OCI-M2 (cell line): Measurements from ENCODE around the gene ZNF362.

ENCODE experiments used
- DNase-seq: peaks from one replicate; lab custom pipeline; 2025; ENCODE audit not compliant: unreplicated experiment; lab: John Stamatoyannopoulos, UW

The ZNF362 gene

DNA sequence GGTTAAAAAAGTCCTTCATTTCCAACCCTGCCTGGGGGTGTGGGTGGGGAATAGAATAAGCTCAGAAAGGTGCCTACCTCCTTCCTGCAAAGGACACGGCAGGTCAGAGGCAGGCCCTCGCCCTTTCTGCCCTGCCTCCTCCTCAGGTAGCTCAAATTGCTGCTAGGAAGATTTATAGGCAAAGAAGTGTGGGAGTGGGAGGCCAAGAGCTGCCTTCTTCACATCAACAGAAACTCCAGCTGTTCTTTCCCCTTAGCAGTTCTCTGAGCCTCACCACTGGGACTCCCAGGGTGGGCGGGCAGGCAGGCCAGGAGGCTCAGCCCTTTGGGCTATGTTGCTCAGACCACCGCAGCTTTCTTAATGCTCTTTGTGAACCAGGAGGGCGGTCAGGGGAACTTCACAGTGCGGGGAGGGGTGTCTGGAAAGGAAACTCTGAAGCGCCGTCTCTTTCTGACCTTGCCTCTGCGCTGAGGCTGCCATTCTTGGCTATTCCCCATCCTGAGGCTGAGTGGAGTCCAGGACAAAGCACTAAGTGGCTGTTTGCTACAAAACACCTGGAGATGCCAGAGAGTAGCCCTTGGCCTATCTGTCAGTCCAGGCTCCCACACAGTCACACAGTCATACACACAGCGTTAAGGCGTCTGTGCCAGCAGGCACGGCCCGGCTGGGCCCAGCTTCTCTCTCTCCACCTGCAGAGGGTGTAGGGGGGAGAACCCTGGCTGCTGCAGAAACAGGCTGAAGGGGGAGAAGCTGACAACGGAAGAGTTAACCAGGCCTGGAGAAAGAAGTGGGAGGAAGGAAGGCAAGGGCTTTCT lies 67.6 kb downstream of the ZNF362 start:
- DNase-seq = no peak

DNA sequence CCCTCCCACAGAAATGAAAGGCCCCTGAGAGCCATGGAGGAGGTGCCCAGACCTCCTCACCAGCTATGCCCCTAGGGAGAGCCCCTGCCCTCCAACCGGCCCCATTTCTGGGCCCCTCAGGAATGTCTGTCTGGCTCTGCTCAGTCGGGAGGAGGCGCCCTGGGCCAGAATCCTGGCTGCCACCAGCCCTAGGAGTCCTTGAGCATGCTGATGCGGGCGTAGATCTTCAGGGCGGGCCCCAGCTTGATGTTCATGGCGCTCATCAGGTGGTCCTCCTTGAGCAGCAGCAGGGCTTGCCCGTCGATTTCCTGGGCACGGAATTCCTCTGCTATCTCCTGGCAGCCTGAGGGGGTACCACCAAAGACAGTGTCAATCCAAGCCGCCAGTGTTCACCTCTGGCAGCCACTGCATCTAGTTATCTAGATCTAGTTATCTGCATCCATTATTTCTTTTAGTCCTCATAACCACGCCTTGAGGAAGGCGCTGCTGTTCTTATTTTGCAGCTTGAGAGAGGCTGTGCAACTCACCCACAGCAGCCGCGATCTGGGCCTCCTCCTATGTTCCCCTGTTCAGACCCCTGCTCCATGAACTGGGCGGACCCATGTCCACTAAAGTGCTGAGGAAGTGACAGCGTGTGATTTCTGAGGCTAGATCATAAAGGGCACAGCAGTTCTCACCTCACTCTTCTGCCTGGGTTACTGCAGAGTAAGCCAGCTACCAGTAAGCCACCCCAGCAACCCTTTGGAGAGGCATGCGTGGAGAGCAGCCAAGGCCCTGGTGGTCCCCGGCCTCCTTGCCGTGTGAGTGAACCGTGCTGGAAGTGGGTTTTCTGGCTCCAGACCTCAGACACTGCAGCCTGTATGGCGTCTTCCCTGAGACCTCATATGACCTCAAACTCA lies 68.6 kb downstream of the ZNF362 start:
- DNase-seq = no peak

DNA sequence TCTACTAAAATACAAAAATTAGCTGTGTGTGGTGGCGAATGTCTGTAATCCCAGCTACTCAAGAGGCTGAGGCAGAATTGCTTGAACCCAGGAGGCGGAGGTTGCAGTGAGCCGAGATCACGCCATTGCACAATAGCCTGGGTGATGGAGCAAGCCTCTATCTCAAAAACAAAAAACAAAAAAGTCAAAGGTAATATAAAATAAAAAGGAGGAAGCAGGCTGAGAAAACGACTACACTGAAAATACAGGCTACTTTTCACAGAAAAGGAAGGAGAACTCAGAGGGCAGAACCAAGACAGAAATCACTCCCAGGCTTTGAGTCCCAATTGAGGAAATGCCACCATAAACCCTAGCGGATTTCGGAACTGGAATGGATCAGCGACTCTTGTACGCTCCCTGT lies 70.5 kb downstream of the ZNF362 start:
- no peak for DNase-seq

DNA sequence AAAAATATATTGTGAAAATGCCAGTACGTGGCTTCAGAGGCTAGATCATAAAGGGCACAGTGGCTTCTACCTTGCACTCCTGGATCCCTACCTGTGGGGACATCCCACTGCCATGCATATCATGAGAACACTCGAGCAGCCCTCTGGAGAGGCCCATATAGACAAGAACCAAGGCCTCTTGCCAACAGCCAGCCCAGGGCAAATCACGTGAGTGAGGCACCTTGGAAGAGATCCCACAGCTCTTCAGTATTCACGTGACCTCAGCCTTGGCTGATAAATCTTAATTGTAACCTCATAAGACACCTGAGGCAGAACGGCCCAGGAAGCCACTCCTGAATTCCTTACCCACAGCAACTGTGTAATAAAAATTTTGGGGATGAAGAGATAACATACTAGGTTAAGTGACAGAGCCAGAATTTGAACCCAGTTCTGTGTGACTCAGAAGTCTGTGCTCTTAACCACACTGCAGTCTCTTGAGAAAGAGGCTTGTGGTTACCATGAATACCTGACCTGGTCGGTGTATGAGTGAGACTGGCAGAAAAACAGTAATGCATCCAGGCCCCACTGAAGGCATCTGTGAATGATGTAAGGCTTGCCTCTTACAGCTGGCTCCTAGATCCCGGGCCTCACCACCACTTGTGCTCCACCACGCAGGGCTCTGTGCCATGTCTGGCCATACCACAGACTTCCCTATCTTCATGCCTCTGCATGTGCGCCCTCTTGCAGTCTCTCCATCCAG lies 71.5 kb downstream of the ZNF362 start:
- DNase-seq = no peak

DNA sequence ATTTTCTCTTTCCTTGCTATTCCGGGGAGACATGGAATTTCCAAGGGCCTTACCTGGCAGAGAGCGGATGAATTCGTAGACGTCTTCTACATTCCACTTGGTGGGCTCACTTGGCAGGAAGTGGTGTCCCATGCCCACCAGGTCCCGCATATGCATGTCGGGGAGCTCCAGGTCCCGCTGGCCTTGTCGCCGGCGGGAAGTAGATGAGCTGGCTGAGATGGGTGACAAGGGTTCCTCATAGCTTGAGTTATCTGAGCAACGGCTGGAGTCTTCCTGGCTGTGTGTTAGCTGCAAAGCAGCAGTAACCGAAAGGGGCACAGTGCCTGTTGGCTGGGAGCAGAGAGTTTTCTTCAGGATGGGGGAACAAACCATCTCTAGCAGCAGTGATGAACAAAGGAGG lies 72.5 kb downstream of the ZNF362 start:
- DNase-seq = no peak

DNA sequence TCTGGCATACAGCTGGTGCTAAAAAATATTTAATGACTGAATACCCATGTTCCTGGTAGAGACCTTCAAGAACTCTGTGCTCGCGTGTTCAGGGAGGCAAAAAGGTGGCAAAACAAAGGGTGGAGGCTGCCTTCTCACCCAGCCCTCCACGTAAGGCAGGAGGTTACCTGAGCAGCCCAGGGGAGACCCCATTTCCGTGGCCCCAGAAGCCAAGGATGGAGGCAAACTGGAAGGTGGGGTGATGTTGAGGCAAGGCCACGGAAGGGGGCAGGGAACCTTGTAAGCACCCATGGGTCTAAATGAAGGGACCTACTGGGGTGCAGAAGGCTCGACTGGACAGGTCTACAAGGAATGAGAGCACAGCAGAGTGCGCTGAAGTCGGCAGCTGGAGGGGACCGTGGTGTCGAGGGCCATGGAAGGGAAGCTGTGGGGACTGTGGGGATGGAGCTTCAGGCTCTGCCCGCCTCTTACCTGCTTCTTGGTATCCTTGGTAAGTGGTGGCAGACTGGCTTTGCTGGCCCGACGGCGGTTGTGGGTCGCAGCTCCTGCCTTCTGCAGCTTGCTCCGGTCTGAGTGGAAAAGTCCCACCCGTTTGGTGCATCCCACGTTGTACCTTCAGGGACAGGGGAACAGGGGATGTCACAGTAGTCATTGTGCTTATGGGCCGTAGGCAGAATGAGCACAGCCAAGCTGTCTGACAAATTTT lies 73.5 kb downstream of the ZNF362 start:
- no peak for DNase-seq

DNA sequence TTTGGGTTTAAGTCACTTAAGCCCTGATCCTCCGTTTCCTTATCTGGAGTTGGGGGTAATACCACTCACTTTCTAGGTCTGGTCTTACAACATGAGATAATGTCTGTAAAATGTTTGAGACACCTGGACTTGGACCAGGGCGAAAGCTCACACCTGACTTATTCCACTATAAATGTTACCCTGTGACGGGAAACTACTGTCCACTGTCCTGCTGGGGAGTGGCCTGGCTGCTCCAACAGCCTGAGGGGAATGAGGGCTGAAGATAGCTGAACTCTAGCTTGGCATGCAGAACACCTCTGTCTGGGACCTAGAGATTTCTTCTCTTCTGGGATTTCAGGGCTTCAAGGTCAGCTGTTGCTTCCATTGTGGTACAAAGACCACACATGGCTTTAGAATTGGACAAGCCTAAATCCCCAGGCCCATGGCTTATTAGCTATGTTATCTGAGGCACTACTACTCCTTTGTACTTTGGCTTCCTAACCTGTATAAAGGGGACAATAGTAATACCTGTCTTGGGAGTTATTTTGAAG lies 74.1 kb downstream of the ZNF362 start:
- no peak for DNase-seq

DNA sequence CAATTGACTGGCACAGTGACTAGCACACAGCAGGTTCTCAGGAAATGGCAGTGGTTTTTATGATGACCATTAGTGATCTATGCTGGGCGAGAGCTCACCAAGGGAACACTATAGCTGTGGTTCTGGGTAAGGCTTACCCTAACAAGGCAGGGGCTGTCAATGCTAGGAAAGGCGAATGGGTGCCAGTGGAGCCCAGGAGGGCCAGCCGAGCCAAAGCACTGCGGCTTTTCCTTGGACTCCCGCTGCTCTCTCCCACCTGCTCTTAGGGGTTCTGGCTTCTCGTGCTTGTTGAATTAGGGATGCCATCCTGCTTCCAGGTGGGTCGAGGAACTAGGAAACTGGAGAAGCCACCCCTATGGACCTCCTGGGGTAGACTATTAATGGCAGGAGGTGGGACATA lies 74.6 kb downstream of the ZNF362 start:
- no peak for DNase-seq

DNA sequence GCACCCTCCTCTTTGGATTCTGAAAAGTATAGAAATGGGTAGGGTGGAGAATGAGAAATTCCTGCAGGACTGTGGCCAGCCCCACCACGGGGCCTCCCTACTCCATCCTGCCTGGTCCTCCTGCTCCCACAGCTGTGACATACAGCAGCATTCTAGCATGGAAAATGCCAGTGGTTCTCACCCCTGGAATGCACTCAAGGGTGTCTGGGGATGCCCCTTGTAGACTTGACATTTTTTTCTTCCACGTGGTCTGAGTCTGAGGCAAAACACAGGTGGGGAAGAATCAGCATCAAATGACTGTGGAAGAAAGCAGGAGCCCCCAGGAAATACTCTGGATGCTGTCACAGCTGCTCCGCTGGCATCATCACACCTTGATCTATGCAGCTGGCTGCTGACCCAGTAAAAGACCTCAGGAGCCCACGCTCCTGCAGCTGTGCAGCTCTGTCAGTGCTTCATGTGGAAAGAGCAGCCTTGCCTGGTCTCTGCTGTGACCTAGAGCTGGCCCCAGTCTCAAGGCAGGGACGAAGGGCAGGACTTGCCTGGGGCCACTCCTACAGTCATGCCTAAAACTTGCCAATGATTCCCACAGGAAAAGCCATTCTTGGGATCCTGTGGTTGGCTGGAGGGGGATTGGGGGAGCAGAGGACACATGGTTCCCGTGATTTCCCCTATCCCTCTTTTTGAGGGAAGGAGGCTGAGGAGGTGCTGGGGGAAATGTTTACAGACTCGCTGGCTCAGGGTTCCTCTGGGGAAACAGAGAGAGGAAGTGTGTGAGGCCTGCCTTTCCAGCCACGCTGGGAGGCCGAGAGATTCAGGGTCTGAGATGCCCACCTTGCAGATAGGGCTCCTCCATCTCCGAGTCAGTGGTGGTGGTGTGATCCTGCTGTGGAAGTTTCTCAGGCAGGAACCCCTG lies 75.4 kb downstream of the ZNF362 start:
- no peak for DNase-seq

DNA sequence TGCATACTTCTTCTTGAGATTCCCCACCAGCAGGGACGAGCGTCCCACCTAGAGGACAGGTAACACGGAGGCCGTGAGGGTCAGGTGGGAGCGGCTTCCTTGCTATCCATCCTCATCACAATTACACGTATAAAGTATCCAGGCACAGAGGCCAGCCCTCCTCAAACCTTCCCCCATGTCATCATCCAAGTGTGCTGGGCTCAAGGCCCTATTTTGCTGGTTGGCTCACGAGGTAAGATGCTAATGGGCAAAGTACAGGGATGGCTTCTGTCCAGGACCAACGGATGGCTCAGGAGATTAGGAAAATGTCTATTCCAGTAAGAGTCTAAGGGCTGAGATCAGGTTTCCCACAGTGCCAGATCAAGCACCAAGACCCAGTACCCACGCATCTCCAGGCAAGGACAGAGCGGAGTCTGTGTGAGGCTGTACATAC lies 76.1 kb downstream of the ZNF362 start:
- no peak for DNase-seq

DNA sequence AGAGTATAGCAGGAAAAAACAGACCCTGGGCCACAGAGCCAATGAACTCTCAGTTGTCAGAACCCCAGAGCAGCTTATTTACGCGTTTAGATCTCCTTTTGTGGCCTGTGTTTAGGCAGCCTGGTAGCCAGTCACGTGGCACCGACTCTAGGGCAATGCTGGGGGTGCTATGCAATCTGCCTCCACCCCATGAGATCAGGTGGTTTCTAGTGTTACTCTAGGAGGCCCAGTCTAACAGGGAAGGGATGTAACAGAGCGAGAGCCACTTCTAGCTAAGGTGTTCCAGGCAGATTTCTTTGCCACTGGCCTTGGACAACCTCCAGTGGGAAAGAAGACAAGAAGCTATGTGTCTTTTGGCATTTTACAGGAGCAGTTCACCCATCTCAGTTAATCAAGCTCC lies 76.6 kb downstream of the ZNF362 start:
- no peak for DNase-seq

DNA sequence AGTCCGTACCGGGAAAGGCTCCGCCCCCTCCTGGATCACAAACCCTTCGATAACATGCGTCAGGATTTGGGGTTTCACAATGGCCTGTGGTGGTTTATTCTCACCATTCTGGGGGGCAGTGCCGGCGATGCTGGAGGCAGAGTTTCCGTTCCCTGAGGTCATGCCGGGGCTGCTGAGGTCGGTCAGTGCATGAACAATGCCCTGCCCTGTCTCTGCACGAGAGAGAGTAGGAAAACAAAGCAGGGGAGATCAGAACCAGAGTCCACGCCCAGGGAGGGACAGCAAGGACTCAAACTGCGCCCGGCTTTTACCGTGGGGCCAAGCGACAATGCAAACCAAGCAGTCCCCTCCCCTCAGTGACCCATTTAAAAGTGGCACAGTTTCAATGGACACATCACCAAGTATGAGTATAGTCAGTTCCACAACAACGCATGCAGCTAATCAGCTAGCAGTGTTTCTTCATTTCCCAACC lies 77.8 kb downstream of the ZNF362 start:
- no peak for DNase-seq

DNA sequence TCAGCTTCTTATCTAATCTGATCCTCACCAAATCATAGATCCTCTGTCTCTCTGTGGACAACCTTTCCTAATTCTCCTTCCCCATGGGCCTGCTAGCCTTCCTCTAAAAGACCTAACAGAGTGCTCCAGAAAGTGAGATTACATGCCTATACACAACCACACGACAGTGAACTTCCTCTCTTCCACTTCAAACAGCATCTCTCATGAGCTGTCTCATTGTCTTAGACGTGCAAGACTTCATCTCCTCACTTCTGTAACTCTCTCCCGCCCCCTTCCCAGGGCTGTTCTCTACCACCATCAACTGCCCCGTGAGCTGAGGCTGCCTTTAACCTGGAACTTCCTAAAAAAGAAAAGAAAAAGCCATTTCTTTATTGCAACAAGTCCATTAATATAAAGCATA lies 78.7 kb downstream of the ZNF362 start:
- no peak for DNase-seq

DNA sequence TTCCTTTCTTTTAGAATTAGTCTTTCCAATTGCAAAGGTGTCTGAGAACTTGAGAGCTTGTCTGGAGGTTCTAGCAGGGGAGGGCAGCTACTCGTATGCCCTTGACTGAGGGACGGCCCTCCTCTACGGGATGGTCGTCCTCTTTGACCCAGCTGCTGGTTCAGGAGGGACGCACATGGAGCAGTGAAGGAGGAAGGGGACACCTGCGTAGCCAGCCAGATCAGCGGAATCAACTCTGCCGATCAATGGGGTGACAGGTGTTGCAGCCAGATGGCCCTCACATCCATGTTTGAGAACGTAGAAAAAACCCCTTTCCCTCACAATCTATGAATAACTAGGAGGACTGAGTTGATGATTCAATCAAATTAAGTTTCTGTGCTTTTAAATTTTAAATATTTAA lies 80.3 kb downstream of the ZNF362 start:
- DNase-seq = no peak

DNA sequence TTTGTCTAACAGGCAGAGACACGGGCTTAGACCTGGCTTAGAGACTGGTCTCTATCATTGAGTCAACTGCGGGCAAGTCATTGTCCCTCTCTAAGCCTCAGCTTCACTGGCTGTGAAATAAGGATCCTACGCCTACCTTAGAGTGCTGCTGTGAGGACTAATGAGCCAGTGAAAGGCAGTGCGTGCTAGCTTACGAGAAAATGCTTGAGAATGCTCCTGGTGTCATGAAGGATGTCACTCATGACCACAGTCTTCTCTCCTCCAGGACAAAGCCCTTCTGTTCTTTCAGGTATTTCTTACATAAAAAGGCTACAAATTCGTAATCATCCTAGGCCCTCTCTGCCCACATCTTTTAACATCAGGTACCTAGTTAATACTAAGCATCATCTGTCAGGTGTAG lies 81.1 kb downstream of the ZNF362 start:
- DNase-seq = no peak

DNA sequence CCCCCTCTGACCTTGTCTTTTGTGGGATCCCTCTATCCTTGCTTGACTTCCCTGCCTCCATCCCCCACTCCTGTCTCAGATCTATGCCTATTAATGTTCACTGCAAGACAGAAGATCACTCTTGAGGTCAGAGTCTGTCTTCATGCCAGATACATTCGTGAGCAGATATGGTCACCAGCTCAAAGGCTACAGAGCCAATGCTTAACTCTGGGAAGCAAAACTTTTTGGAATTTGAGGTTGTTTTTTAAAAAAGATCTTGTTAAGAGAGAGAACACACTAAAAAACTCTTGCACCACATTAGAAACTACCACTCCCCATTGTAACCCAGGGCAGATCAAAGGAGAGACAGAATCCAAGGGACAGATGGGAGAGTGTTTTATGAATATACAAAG lies 81.8 kb downstream of the ZNF362 start:
- no peak for DNase-seq

DNA sequence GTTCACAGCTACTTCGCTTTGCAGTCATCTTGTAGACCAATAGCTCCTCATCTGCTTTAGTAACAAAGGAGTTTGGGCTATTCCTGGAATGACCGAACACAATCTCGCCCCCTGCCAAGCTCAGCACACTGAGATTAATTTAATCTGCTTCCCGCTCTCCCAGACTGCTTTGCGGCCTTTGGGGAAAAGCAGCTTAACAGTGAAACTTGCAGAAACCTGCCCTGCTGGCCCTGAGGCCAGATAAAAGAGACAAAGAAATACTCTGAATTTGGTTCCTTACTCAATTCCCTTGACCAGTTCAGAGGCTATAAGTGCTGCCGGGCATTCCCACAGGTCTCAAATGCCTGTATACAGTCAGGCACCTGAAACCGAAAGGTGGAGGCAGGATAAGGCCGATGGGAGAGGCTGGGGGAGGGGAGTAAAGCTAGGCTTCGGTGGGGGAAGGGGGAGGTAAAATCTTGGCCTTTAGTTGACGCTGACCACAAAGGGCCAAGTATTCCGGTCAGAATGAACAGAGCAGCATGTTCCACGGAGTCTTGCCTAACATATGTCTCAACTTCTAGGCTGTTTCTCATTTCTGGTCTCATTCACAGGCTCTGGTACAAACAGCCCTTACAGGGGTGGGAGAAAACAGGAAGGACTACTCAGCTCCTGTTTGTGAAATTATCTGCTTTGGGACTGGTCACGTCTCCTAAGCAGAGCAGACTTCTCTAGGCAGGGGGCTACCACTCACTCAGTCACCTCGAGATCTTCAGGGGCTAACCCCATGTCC lies 82.3 kb downstream of the ZNF362 start:
- DNase-seq = no peak

DNA sequence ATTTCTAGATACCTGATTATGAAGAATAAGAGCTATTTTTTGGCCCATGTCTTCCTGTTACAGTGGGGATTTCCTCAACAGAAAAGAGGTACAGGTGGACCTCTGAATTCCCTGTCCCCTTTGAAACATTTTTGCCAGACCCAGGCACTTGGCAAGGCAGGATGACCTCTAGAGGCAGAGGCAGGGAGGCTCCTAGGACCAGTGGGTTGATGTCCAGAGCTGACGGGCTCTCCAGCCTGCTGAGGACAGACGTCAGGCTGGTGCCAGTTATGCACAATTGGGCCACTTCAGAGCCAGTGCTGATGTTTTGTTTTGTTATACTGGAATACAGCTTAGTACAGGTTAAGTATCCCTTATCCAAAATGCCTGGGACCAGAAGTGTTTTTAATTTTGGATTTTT lies 83.1 kb downstream of the ZNF362 start:
- DNase-seq = no peak

DNA sequence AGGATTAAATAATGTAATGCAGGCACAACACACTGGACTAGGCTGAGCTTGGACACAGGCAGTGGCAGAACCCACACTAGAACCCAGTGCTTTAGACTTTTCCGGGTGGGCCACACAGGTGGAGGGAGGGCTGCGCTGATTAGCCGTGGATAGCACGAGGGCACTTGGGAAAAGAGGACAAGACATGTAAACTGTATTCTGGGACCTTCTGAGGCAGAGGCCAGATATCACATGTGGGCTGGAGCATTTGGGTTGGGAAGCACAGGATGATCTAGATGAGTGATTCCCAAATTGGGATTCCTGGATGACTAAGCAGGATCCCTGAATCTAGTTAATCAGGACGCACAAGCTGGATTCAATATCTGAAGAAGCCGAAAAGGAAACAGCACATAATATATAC lies 84.9 kb downstream of the ZNF362 start:
- DNase-seq = no peak
